Activated T-helper 1 cell treated with anti-CD3 and anti-CD28 coated beads, Interleukin-12 subunit alpha, Interleukin-12 subunit beta, Interleukin-2, Interleukin-4 antibody, amounts not matched to agents 30 ng/mL and 10 ng/mL and 1 ng/mL, durations not matched to agents 14 hours and 24 hours and 36 hours (primary cell): ENCODE results near the gene IGFBP3. TPM values are rescaled to one million over a fixed set of nuclear protein-coding genes. Genes with fewer than 3 reads are reported as not detected.

Experiments used
- DNase-seq: peaks from one replicate; pipeline ENCODE4 v3.0.0; 2021; ENCODE audit warnings: low spot score
- H3K27ac Mint-ChIP-seq: one replicate; pipeline ENCODE4 v1.8.0; 2021; ENCODE audit warnings: mild to moderate bottlenecking, mixed read lengths
- H3K27me3 Mint-ChIP-seq: one replicate; pipeline ENCODE4 v1.8.0; 2022; ENCODE audit warnings: mild to moderate bottlenecking, moderate library complexity, mixed read lengths; ENCODE audit not compliant: insufficient read depth
- H3K36me3 Mint-ChIP-seq: one replicate; pipeline ENCODE4 v1.8.0; 2021; ENCODE audit warnings: low read depth, mixed read lengths
- H3K4me1 Mint-ChIP-seq: one replicate; pipeline ENCODE4 v1.8.0; 2021; ENCODE audit warnings: low read depth, mixed read lengths
- H3K4me3 Mint-ChIP-seq: one replicate; pipeline ENCODE4 v1.8.0; 2021; ENCODE audit warnings: mild to moderate bottlenecking, moderate library complexity, mixed read lengths
- H3K9me3 Mint-ChIP-seq: one replicate; pipeline ENCODE4 v1.8.0; 2021; ENCODE audit warnings: mixed read lengths
- intact Hi-C: fragments of 100-400 bp; cut with micrococcal nuclease; formaldehyde crosslinking; loops from one replicate; pipeline ENCODE4 v1.15.1; 2024
- total RNA-seq: library from RNA; stranded (reverse); gene quantifications from 2 replicates; pipeline ENCODE4 v1.2.3, GENCODE V29; 2022

IGFBP3 gene
- total RNA-seq, 1 donor from 2014 or later: 1.2 TPM

DNA sequence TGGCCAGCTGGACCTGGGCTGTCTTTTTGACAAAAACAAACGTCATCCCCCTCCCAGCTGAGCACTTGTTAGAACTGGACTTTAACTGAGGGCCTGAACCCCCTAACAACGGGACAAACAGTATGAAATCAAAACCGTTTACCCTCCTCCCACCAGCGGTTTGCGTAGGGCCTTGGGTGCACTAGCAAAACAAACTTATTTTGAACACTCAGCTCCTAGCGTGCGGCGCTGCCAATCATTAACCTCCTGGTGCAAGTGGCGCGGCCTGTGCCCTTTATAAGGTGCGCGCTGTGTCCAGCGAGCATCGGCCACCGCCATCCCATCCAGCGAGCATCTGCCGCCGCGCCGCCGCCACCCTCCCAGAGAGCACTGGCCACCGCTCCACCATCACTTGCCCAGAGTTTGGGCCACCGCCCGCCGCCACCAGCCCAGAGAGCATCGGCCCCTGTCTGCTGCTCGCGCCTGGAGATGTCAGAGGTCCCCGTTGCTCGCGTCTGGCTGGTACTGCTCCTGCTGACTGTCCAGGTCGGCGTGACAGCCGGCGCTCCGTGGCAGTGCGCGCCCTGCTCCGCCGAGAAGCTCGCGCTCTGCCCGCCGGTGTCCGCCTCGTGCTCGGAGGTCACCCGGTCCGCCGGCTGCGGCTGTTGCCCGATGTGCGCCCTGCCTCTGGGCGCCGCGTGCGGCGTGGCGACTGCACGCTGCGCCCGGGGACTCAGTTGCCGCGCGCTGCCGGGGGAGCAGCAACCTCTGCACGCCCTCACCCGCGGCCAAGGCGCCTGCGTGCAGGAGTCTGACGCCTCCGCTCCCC is 32.7 kb downstream of the IGFBP3 start, which contains the start of gene IGFBP1:
IGFBP1 (plus strand) TSS at position 304 of the 808 bp plus-strand sequence; CDS start at position 469, 165 bp downstream.
- no peaks in the 10 kb centered on the region for H3K9me3 Mint-ChIP-seq
- no peak within 1 kb of the TSS for H3K27ac Mint-ChIP-seq
- peaks cover 50% of the 10 kb centered on the region for H3K27me3 Mint-ChIP-seq
- DNase-seq: no peak
- no peaks in the 10 kb centered on the region for H3K36me3 Mint-ChIP-seq
- H3K4me1 Mint-ChIP-seq: no peaks in the 10 kb centered on the region
- intact Hi-C loops: no loop called here
- no peak within 1 kb of the TSS for H3K4me3 Mint-ChIP-seq

DNA sequence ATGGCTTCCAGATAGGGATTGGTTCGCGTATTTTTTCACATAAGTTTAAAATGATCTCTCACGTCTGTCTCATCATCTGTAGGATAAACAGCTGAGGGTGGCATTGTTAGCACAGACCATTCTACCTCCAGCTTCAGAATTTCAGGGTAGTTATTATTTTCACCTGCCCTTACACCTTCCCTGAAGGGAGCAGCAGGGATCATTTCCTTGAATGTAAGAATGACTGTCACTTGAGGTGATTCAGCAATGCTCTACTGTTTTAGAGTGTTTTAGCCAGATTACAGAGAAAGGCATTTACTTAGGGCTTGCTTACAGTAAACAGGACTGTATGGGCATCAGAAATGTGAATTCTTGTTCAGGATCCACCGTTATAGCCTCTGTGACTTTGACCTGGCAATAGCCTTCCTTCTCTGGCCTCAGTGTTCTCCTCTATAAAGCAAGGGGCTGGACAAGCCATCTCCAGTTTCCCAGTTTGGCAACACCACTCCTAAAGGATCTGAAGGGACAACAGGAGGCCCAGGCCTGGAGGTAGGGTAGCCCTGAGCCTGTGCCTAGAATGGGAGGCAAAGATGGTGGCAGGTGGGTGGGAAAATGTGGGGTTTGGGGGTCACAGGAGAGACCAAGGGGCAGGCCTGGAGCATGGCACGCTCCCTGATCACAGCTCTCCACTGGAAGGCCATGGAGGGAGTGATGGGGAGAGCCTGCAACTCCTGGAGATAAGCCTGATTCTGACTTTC is 34.0 kb downstream of the IGFBP3 start:
- no peaks in the 10 kb centered on the region for H3K4me1 Mint-ChIP-seq
- intact Hi-C loops: no loop called here
- H3K4me3 Mint-ChIP-seq: no peak overlapping the region
- no peak for DNase-seq
- no peaks in the 10 kb centered on the region for H3K9me3 Mint-ChIP-seq
- no peaks in the 10 kb centered on the region for H3K36me3 Mint-ChIP-seq
- H3K27ac Mint-ChIP-seq: no peak overlapping the region
- peaks cover 48% of the 10 kb centered on the region for H3K27me3 Mint-ChIP-seq

DNA sequence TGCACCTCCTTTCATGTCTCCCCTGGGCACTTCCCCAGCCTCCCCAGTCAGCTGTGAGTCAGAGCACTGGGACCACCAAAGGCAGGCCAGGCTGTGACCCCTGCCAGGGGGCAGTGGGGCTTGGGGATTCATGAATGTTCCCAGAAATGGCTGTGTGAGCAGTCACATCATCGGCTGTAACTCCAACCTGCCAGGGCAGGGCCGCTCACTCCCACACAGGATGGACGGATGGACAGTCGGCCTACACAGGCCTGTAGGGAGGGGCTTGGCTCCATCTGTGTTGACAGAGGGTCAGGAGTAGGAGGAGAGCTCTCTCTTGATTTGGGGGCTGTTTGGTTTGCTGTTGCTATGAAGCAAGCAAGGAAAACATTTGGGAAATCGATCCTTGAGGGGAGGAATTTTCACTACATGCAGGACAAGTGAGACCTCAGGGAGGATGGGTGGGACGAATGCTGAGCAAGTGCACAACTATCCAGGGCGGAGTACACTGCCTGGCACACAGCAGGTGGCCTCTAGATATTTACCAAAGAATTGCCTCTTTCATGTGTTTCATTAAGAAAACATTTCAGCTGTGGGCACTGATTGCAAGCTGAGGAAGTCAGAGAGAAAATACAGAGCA is 35.7 kb downstream of the IGFBP3 start:
- H3K36me3 Mint-ChIP-seq: no peaks in the 10 kb centered on the region
- H3K4me1 Mint-ChIP-seq: no peaks in the 10 kb centered on the region
- intact Hi-C loops: no loop called here
- no peak overlapping the region for H3K27ac Mint-ChIP-seq
- H3K9me3 Mint-ChIP-seq: no peaks in the 10 kb centered on the region
- H3K4me3 Mint-ChIP-seq: no peak overlapping the region
- DNase-seq: no peak
- H3K27me3 Mint-ChIP-seq: peaks cover 35% of the 10 kb centered on the region

DNA sequence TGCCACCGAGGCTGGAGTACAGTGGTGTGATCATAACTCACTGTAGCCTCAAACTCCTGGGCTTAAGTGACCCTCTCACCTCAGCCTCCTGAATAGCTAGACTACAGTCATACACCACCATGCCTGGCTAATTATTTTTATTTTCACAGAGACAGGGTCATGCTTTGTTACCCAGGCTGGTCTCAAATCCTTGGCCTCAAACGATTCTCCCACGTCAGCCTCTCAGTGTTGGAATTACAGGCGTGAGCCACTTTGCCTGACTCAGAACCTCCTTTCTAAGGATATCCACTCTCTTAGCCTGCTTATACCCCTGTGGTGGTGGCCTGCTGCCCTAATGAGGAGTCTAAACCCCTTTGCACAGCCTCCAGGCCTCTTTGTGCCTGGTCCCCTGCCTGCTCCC is 36.9 kb downstream of the IGFBP3 start:
- Mint-ChIP-seq H3K27ac (no peak overlapping the region), H3K4me1 (no peaks in the 10 kb centered on the region), H3K36me3 (no peaks in the 10 kb centered on the region), H3K9me3 (no peaks in the 10 kb centered on the region), H3K4me3 (no peak overlapping the region), H3K27me3 (peaks cover 27% of the 10 kb centered on the region)
- intact Hi-C loops: no loop called here
- no peak for DNase-seq

DNA sequence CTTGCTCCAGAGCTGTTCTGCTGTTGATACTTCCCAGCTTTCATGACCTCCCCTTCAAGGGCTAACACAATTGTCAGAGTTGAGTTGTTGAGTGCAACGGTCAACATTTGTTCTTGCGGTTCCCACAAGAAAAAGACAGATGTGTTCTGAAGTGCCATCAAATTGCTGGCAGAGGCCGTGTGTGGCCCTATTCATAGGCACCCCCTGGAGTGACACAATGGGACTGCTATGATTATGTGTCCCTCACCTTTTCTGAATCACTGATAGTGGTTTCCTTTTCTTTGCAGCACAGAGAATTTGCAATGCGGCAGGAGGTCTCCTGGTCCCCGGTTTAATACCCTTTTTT is 38.6 kb downstream of the IGFBP3 start:
- peaks cover 15% of the 10 kb centered on the region for H3K27me3 Mint-ChIP-seq
- no peaks in the 10 kb centered on the region for H3K4me1 Mint-ChIP-seq
- no peak for DNase-seq
- no peaks in the 10 kb centered on the region for H3K36me3 Mint-ChIP-seq
- no peaks in the 10 kb centered on the region for H3K9me3 Mint-ChIP-seq
- H3K27ac Mint-ChIP-seq: no peak overlapping the region
- no peak overlapping the region for H3K4me3 Mint-ChIP-seq
- intact Hi-C loops: no loop called here

DNA sequence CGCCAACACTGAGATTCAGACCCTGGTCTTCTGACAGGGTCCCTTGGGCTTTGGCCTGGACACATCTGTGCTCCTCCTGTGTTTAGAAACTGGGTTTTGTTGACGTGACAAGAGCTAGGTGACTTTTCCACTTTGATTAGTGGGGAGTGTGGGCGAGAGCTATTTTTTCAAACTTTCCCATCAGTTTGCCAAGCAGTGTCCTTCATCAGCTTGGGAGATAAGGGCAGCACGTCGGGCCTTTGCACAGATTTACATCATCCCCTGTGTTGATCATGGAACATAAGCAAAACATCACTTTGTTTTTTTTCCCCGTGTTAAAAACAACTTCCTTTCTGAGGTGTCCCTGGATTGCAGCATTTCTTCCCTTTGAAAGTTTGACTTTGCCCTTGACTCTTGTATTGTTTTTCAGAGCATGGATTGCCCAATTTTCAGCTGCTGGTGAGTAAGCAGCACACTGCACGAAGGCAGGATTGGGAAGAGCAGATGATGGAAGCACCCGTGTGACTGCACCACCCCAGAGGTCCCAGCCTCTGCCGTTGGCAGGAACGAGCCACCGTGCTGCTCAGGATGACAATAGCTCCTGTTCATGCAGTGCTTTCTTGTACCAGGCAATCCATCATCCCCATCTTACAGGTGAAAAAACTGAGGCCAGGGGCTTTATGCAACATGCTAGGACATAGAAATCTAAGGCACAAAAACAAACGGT is 39.2 kb downstream of the IGFBP3 start:
- no peaks in the 10 kb centered on the region for H3K4me1 Mint-ChIP-seq
- H3K9me3 Mint-ChIP-seq: no peaks in the 10 kb centered on the region
- no peak overlapping the region for H3K4me3 Mint-ChIP-seq
- H3K27ac Mint-ChIP-seq: no peak overlapping the region
- intact Hi-C loops: no loop called here
- H3K27me3 Mint-ChIP-seq: peaks cover 11% of the 10 kb centered on the region
- no peaks in the 10 kb centered on the region for H3K36me3 Mint-ChIP-seq
- DNase-seq: no peak

DNA sequence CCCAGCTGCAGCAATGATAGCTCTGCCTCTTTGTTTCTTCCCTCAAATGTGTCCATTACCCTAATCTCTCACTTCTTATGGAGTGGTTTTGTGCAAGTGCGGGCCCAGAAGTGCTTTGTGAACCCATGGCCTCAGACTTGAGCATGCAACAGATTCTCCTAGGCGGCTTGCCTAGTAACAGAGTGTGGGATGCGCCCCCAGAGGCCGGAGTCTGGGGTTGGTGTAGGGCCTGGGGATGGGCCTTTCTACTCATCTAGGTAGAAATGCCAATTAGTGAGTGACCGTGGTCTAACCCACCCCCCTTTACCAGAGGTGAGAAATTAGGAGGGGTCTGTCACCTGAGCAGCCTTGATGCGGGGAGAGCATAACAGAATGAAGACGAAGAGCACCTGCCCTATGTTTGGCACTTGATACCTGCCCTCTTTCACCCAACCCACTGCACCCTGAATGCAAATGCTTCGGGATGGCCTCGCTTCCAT is 39.8 kb downstream of the IGFBP3 start:
- H3K9me3 Mint-ChIP-seq: no peaks in the 10 kb centered on the region
- intact Hi-C loops: no loop called here
- H3K27ac Mint-ChIP-seq: no peak overlapping the region
- no peak overlapping the region for H3K4me3 Mint-ChIP-seq
- H3K4me1 Mint-ChIP-seq: no peaks in the 10 kb centered on the region
- DNase-seq: no peak
- H3K36me3 Mint-ChIP-seq: no peaks in the 10 kb centered on the region
- peaks cover 6% of the 10 kb centered on the region for H3K27me3 Mint-ChIP-seq

DNA sequence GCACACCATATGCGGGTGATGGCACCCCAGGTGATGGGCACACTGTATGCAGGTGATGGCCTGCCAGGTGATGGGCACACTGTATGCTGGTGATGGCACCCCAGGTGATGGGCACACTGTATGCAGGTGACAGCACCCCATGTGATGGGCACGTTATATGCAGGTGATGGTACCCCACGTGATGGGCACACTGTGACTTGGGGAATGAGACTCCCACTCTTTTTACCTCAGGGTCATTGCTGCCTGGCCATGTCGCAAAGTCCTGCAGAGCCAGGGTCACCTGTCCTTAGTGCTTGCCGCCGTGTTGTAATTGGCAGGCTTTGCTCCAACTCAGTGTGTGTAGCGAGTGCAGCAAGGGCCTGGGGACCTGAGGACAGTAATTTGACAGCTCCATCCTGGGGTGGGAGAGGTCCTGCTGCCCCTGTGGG is 40.6 kb downstream of the IGFBP3 start:
- Mint-ChIP-seq H3K9me3 (no peaks in the 10 kb centered on the region), H3K27ac (no peak overlapping the region), H3K4me1 (no peaks in the 10 kb centered on the region), H3K4me3 (no peak overlapping the region), H3K36me3 (no peaks in the 10 kb centered on the region), H3K27me3 (peaks cover 4% of the 10 kb centered on the region)
- no peak for DNase-seq
- intact Hi-C loops: no loop called here

DNA sequence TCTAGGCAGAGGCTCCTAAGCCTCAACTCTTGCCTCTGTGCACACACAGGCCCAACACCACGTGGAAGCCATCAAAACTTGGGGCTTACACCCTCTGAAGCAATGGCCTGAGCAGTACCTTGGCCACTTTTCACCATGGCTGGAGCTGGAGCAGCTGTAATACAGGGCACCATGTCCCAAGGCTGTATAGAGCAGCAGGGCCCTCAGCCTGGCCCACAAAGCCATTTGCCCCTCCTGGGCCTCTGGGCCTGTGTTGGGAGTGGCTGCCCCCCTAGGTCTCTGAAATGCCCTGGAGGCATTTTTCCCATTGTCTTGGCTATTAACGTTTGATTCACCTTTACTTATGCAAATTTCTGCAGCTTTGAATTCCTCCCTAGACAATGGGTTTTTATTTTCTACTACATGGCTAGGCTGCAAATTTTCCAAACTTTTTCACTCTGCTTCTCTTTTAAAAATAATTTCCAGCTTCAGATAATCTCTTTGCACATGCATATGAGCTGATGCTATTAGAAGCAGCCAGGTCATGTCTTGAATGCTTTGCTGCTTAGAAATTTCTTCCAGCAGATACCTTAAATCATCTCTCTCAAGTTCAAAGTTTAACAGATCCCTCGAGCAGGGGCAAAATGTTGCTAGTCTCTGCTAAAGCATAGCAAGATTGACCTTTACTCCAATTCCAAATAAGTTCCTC is 42.5 kb downstream of the IGFBP3 start:
- intact Hi-C loops: no loop called here

DNA sequence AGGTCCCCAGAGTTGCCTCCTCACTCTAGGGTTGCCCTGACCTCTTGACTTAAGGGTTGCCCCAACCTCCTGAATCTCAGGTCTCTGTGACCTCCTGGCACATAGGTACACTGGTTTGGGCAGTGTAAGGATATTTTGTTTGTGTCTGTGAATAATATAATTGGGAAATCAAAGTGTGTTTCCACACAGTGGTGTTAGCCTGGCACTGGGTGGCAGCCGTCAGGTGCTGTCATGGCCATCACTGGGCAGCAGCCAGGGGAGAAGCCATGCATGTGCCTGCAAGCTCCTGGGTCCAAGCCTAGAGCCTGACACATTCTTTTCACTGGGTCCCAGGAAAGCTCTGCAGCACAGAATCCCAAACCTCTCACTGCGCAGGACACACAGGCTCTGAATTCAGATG is 44.6 kb downstream of the IGFBP3 start:
- no peaks in the 10 kb centered on the region for H3K9me3 Mint-ChIP-seq
- H3K4me1 Mint-ChIP-seq: no peaks in the 10 kb centered on the region
- no peak for DNase-seq
- H3K27me3 Mint-ChIP-seq: no peaks in the 10 kb centered on the region
- no peak overlapping the region for H3K27ac Mint-ChIP-seq
- intact Hi-C loops: no loop called here
- H3K4me3 Mint-ChIP-seq: no peak overlapping the region
- no peaks in the 10 kb centered on the region for H3K36me3 Mint-ChIP-seq

More for the DNA sequence above, 42.5 kb downstream of the IGFBP3 start:
- H3K4me3 Mint-ChIP-seq: no peak overlapping the region
- no peaks in the 10 kb centered on the region for H3K4me1 Mint-ChIP-seq
- no peak overlapping the region for H3K27ac Mint-ChIP-seq
- no peaks in the 10 kb centered on the region for H3K9me3 Mint-ChIP-seq
- DNase-seq: no peak
- H3K27me3 Mint-ChIP-seq: no peaks in the 10 kb centered on the region
- no peaks in the 10 kb centered on the region for H3K36me3 Mint-ChIP-seq

DNA sequence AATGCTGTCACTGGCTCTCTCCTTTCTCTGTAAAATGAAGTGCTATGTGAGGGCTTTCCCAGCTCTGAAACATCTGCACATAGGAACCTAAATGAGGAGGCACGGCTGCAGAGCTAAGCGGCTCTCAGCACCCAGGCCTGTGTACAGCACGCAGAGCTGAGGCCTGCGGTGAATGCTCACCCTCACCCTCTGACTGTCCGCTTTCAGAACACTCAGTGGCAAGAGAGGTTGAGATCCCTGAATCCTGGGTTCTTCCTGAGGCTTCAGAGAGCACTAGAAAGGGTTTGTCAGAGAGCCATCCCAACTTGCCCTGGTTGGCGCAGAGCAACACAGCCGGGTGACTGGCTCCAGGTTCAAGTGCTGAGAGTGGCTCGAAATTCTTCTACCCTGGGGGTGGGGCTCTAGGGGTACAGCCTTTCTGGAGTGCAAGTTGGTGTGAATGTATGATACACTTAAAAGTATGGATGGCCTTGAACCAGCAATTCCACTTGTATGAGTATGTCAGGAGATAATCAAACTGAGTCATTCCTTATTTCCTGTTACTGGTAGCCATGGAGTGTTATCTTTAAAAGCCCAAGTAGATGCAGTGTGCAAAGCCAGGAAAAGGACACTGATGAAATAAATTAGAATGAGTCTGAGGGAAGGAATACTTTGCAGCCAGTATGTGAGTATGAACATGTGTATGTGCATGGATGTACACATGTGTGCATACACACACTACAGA is 46.5 kb downstream of the IGFBP3 start:
- H3K27ac Mint-ChIP-seq: no peak overlapping the region
- no peaks in the 10 kb centered on the region for H3K9me3 Mint-ChIP-seq
- DNase-seq: no peak
- intact Hi-C loops: no loop called here
- no peaks in the 10 kb centered on the region for H3K4me1 Mint-ChIP-seq
- peaks cover 5% of the 10 kb centered on the region for H3K27me3 Mint-ChIP-seq
- no peak overlapping the region for H3K4me3 Mint-ChIP-seq
- no peaks in the 10 kb centered on the region for H3K36me3 Mint-ChIP-seq

DNA sequence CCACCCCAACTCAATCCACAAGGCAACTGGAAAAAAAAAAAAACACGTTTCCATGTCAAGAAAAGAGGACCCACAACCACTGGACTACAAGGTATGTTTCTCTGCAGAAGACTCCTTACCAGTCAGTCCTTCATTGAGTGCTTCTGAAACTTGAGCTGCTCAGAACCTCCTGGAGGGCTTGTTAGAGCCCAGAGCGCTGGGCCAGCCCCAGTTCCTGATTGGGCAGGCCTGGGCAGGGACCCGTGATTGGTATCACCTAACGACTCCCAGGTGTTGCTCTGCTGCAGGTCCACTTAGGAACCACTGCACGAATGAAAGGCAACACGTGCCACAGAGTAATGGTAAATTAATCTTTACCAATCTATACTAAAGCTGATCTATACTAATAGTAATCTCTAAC is 47.7 kb downstream of the IGFBP3 start:
- H3K36me3 Mint-ChIP-seq: no peaks in the 10 kb centered on the region
- no peak overlapping the region for H3K4me3 Mint-ChIP-seq
- intact Hi-C loops: no loop called here
- no peaks in the 10 kb centered on the region for H3K4me1 Mint-ChIP-seq
- H3K27me3 Mint-ChIP-seq: peaks cover 5% of the 10 kb centered on the region
- no peaks in the 10 kb centered on the region for H3K9me3 Mint-ChIP-seq
- DNase-seq: no peak
- no peak overlapping the region for H3K27ac Mint-ChIP-seq
